HEK293 (cell line): Measurements from ENCODE around the gene DVL1.

Experiments
- IKZF3 ChIP-seq: fragments of 450-650 bp; IDR thresholded peaks from 2 replicates; pipeline ENCODE4 v1.5.0; 2018; ENCODE audit warnings: missing biosample characterization, mild to moderate bottlenecking, missing genetic modification characterization, moderate library complexity
- KLF1 ChIP-seq: fragments of 450-650 bp; formaldehyde crosslinking; IDR thresholded peaks from 2 replicates; pipeline ENCODE4 v1.5.1; 2016; ENCODE audit warnings: missing biosample characterization, missing genetic modification characterization
- KLF8 ChIP-seq: fragments of 450-650 bp; formaldehyde crosslinking; IDR thresholded peaks from 2 replicates; pipeline ENCODE4 v1.5.1; 2016; ENCODE audit warnings: missing biosample characterization, missing genetic modification characterization
- PATZ1 ChIP-seq: fragments of 450-650 bp; formaldehyde crosslinking; IDR thresholded peaks from 2 replicates; pipeline ENCODE4 v1.5.1; 2016; ENCODE audit warnings: missing biosample characterization, missing genetic modification characterization
- PRDM4 ChIP-seq: fragments of 450-650 bp; formaldehyde crosslinking; IDR thresholded peaks from 2 replicates; pipeline ENCODE4 v1.5.1; 2017; ENCODE audit warnings: missing biosample characterization, missing genetic modification characterization
- SCRT2 ChIP-seq: fragments of 450-650 bp; formaldehyde crosslinking; IDR thresholded peaks from 2 replicates; pipeline ENCODE4 v1.5.1; 2016; ENCODE audit warnings: missing biosample characterization, missing genetic modification characterization
- SP7 ChIP-seq: fragments of 450-650 bp; formaldehyde crosslinking; IDR thresholded peaks from 2 replicates; pipeline ENCODE4 v1.5.1; 2016; ENCODE audit warnings: missing biosample characterization, missing genetic modification characterization
- ZBTB26 ChIP-seq: fragments of 450-650 bp; formaldehyde crosslinking; optimal IDR thresholded peaks from 2 replicates; pipeline ENCODE3; 2016; ENCODE audit warnings: missing biosample characterization, mild to moderate bottlenecking, missing genetic modification characterization
- ZBTB44 ChIP-seq: fragments of 450-650 bp; IDR thresholded peaks from 2 replicates; pipeline ENCODE4 v1.5.1; 2018; ENCODE audit warnings: missing biosample characterization, mild to moderate bottlenecking, missing genetic modification characterization
- ZNF174 ChIP-seq: fragments of 450-650 bp; formaldehyde crosslinking; IDR thresholded peaks from 2 replicates; pipeline ENCODE4 v1.5.0; 2017; ENCODE audit warnings: missing biosample characterization, mild to moderate bottlenecking, missing genetic modification characterization
- ZNF175 ChIP-seq: fragments of 450-650 bp; formaldehyde crosslinking; IDR thresholded peaks from 2 replicates; pipeline ENCODE4 v1.5.1; 2016; ENCODE audit warnings: missing biosample characterization, missing genetic modification characterization
- ZNF184 ChIP-seq: fragments of 450-650 bp; IDR thresholded peaks from 2 replicates; pipeline ENCODE4 v1.5.1; 2018; ENCODE audit warnings: missing biosample characterization, mild to moderate bottlenecking, missing genetic modification characterization
- ZNF221 ChIP-seq: fragments of 450-650 bp; formaldehyde crosslinking; IDR thresholded peaks from 2 replicates; pipeline ENCODE4 v1.5.1; 2017; ENCODE audit warnings: missing biosample characterization, missing genetic modification characterization, borderline replicate concordance
- ZNF223 ChIP-seq: fragments of 450-650 bp; formaldehyde crosslinking; IDR thresholded peaks from 2 replicates; pipeline ENCODE4 v1.5.1; 2016; ENCODE audit warnings: missing biosample characterization, missing genetic modification characterization
- ZNF274 ChIP-seq, 2 experiments: fragments of 200-500 bp in 1 of 2; fragments of 450-650 bp in 1 of 2; sonication (Bioruptor generic) in 1 of 2; formaldehyde crosslinking in 1 of 2; IDR thresholded peaks; 2 replicates each; pipeline versions ENCODE4 v1.5.1 to v1.6.1; 2014 to 2016; ENCODE audit warnings: borderline replicate concordance in 1 of 2, inconsistent platforms in 1 of 2, low read length in 1 of 2, missing biosample characterization in 1 of 2, missing genetic modification characterization in 1 of 2
- ZNF292 ChIP-seq: fragments of 450-650 bp; formaldehyde crosslinking; IDR thresholded peaks from 2 replicates; pipeline ENCODE4 v1.5.1; 2016; ENCODE audit warnings: low read depth, missing biosample characterization, missing genetic modification characterization, borderline replicate concordance
- ZNF37A ChIP-seq: fragments of 450-650 bp; IDR thresholded peaks from 2 replicates; pipeline ENCODE4 v1.5.1; 2018; ENCODE audit warnings: missing biosample characterization, missing genetic modification characterization
- ZNF488 ChIP-seq: fragments of 450-650 bp; formaldehyde crosslinking; IDR thresholded peaks from 2 replicates; pipeline ENCODE4 v1.5.1; 2016; ENCODE audit warnings: missing biosample characterization, missing genetic modification characterization
- ZNF561 ChIP-seq: fragments of 450-650 bp; IDR thresholded peaks from 2 replicates; pipeline ENCODE4 v1.5.1; 2018; ENCODE audit warnings: missing biosample characterization, missing genetic modification characterization, borderline replicate concordance
- ZNF610 ChIP-seq: fragments of 450-650 bp; formaldehyde crosslinking; IDR thresholded peaks from 2 replicates; pipeline ENCODE4 v1.5.1; 2016; ENCODE audit warnings: missing biosample characterization, missing genetic modification characterization, borderline replicate concordance
- ZNF624 ChIP-seq: fragments of 450-650 bp; formaldehyde crosslinking; IDR thresholded peaks from 2 replicates; pipeline ENCODE4 v1.5.1; 2017; ENCODE audit warnings: missing biosample characterization, missing genetic modification characterization
- ZNF654 ChIP-seq: fragments of 450-650 bp; formaldehyde crosslinking; IDR thresholded peaks from 2 replicates; pipeline ENCODE4 v1.5.1; 2016; ENCODE audit warnings: low read depth, missing biosample characterization, missing genetic modification characterization
- ZNF76 ChIP-seq: fragments of 450-650 bp; formaldehyde crosslinking; IDR thresholded peaks from 2 replicates; pipeline ENCODE4; 2016; ENCODE audit warnings: low read depth, missing biosample characterization, missing genetic modification characterization, borderline replicate concordance
- TF ChIP-seq, protein P1 (sequence below): fragments of 450-650 bp; formaldehyde crosslinking; IDR thresholded peaks from 2 replicates; pipeline ENCODE4 v1.5.1; 2016; ENCODE audit warnings: missing biosample characterization, missing genetic modification characterization
- TF ChIP-seq, protein P2 (sequence below): fragments of 450-650 bp; formaldehyde crosslinking; IDR thresholded peaks from 2 replicates; pipeline ENCODE4 v1.5.1; 2017; ENCODE audit warnings: missing biosample characterization, missing genetic modification characterization

Gene DVL1

GRCh38 chr1:1351511-1352427 lies 2.6 kb upstream of the DVL1 start (continued):
- no peak for TF ChIP-seq PRDM4 (tag by site-specific recombination)
- no peak for TF ChIP-seq ZNF184
- no peak for TF ChIP-seq ZNF292 (tag by site-specific recombination)
- no peak for TF ChIP-seq PATZ1 (tag by site-specific recombination)
- no peak for TF ChIP-seq KLF1 (tag by site-specific recombination)
- no peak for TF ChIP-seq ZNF624 (tag by site-specific recombination)
- TF ChIP-seq ZNF221 = no peak
- no peak for TF ChIP-seq ZNF488 (tag by site-specific recombination)
- 0 out of 2 replicates have a peak, but pooled peaks have one; percentile 22 for TF ChIP-seq IKZF3
- no peak for TF ChIP-seq ZNF174 (tag by site-specific recombination)
- TF ChIP-seq ZNF76 (tag by site-specific recombination) = no peak
- no peak for TF ChIP-seq ZNF610 (tag by site-specific recombination)
- TF ChIP-seq ZBTB26 (tag by site-specific recombination) = no peak
- TF ChIP-seq SCRT2 = no peak
- TF ChIP-seq ZNF37A (tag by site-specific recombination) = no peak
- no peak for TF ChIP-seq ZNF274 (IDR thresholded peaks at IDR 0.05; ENCODE audit: low read length)
- no peak for TF ChIP-seq ZNF274 (tag by site-specific recombination; IDR thresholded peaks at IDR 0.05; ENCODE audit: borderline replicate concordance)
- no peak for TF ChIP-seq ZNF175 (tag by site-specific recombination)
- TF ChIP-seq, protein P1, sequence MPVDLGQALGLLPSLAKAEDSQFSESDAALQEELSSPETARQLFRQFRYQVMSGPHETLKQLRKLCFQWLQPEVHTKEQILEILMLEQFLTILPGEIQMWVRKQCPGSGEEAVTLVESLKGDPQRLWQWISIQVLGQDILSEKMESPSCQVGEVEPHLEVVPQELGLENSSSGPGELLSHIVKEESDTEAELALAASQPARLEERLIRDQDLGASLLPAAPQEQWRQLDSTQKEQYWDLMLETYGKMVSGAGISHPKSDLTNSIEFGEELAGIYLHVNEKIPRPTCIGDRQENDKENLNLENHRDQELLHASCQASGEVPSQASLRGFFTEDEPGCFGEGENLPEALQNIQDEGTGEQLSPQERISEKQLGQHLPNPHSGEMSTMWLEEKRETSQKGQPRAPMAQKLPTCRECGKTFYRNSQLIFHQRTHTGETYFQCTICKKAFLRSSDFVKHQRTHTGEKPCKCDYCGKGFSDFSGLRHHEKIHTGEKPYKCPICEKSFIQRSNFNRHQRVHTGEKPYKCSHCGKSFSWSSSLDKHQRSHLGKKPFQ (tag by site-specific recombination) = no peak
- TF ChIP-seq KLF8 (tag by site-specific recombination) = 0 out of 2 replicates have a peak, but pooled peaks have one; percentile 28
- TF ChIP-seq SP7 (tag by site-specific recombination) = peak; percentile 19; the same call in 1 of the 2 replicates
- no peak for TF ChIP-seq ZNF223 (tag by site-specific recombination)
- no peak for TF ChIP-seq ZNF561 (tag by site-specific recombination)
- no peak for TF ChIP-seq ZBTB44 (tag by site-specific recombination)
- TF ChIP-seq, protein P2, sequence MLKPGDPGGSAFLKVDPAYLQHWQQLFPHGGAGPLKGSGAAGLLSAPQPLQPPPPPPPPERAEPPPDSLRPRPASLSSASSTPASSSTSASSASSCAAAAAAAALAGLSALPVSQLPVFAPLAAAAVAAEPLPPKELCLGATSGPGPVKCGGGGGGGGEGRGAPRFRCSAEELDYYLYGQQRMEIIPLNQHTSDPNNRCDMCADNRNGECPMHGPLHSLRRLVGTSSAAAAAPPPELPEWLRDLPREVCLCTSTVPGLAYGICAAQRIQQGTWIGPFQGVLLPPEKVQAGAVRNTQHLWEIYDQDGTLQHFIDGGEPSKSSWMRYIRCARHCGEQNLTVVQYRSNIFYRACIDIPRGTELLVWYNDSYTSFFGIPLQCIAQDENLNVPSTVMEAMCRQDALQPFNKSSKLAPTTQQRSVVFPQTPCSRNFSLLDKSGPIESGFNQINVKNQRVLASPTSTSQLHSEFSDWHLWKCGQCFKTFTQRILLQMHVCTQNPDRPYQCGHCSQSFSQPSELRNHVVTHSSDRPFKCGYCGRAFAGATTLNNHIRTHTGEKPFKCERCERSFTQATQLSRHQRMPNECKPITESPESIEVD (tag by site-specific recombination) = no peak
- TF ChIP-seq ZNF654 (tag by site-specific recombination) = no peak
